HG02610 (cell line): ENCODE results near the gene PRKCE.

Experiments used
- ATAC-seq: cut with Tn5 transposase; IDR thresholded peaks from one replicate; pipeline ENCODE4 v1.9.1; 2021; ENCODE audit warnings: mild to moderate bottlenecking, moderate library complexity; ENCODE audit not compliant: unreplicated experiment

Gene PRKCE

DNA sequence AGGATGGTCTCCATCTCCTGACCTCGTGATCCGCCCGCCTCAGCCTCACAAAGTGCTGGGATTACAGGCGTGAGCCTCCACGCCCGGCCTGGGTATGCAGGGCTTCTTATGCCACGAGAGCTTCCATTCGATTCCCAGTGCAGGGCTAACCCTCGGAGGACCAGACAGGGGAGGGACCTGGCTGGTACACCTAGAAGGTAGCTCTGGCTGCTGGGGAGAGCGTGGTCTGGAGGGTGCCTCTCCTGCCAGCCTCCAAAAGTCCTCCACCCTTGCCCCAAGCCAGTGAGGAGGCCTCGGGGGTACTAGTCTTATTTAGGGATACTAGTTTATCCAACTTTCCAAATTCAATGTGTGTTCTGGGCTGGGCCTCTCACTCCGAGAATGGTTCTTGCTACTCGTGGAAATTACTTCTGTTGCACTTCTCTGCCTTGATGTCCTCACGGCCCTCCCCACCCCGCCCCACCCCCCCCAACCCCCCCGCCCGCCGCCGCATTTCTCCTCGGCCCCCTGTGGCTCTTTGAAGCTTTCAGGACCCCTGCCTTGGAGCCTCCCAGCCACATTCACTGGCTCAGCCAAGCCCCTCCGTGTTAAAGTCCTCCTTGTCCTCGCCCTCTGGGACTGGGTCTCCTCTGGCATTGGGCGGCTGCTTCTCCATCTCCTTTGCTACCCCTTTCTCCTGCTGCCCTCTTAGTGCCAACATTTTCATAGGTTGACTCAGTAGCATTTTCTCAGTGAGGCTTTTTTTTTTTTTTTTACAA is 502.7 kb downstream of the PRKCE start:
- no peak for ATAC-seq

DNA sequence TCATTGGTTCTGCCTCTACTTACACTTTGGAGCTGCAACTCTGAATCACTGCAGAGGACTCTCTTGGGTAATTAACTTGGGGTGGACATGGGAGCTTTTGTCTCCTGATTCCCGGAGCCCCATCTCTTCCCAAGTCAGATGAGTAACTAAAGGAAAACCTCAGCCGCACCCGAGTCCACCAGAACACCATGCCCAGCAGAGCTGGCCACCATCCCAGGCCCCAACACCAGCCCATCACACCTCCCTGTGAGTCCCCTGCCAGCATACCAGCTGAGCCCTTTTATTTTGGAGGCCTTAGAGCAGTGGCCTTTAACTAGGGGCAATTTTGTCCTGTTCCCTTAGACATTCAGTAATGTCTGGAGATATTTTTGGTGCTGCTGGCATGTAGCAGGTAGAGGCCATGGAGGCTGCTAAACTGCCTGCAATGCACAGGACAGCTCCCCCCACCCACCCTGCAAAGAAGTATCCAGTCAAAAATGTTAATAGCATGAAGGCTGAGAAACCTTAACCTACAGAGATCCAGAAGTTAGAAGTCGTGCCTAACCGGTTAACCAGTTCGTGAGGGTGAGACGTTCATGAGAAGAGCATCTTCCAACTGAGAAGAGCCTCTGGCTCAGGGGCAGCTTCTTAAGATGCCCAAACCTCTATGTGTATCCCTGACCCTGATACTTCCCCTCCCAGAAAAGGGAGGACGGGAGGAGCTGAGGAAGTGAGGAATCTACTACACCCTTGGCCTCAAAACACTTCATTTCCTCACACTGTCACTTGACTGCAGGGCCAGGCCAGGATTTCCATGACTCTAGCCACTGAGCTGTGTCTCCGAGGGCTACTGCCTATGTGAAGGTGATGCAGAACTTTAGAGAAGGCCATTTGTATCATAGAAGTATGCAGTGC is 505.8 kb downstream of the PRKCE start:
- no peak for ATAC-seq

DNA sequence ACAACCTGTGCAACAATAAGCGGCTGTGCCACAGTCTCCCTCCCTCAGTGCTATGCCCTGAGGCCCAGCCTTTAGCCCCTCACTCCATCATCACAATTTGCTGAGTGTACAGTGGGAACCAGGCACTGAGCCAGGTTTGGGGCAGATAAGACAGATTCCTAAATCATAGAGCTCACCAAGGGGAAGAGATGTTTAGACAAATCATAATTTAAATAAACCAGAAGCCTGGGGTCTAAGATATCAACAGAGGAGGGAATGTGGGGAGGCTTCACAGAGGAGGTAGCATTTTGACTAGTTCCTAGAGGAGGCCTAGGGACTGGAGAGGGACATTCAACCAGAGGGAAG is 506.5 kb downstream of the PRKCE start:
- no peak for ATAC-seq

DNA sequence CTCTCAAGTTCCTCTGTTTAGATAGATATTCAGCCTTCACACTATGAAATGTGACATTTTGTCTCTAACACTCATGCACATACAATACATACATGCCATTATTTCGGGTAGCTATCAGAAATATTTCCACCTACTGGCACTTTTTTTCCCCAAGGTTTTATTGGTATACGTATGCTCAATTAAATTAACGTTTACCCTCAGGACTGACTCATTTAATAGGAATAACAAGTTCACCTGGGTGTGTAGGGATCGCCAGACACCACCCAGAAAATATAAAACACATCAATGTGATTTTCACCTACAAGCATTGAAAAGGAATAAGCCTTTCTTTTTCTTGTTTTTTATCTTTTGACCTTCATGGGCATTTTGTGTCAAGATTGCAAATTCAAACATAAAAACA is 507.2 kb downstream of the PRKCE start:
- no peak for ATAC-seq

DNA sequence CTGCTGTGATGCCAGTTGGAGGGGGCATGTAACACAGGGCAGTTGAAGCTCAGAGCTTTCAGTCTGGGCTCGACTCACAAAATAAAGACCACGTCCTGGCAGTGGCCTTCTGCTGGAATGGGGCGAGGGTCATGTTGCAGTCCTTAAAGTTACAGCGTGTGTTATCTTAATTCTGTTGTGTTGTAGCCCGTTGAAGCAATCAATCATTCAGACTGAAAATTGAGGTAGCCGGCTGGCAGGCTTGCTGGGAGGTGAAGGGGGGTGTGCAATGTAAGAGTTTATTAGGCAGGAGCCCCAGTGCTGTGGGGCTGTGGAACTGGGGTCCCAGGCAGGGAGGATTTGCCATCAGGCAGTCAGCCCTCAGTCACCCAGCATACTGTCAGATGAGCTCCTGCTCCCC is 508.9 kb downstream of the PRKCE start:
- no peak for ATAC-seq

DNA sequence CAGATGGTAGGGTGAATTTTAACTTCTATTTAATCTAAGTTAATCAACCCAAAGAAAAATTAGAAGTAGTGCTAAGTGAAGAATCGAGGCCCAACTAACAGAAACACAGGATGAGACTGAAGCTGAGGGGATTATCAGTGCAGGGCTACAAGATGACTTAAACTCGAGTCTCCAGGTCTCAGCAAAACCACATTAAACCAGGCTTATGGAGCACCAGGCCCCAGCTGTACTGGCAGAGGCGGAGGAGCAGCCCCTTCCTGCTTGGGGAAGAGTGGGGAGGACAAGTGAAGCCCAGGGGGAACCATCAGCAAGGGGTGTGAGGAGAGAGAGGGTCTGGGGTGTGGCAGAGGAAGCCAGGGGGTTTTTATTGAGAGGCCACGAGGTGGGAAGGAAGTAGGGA is 509.8 kb downstream of the PRKCE start:
- ATAC-seq: no peak

DNA sequence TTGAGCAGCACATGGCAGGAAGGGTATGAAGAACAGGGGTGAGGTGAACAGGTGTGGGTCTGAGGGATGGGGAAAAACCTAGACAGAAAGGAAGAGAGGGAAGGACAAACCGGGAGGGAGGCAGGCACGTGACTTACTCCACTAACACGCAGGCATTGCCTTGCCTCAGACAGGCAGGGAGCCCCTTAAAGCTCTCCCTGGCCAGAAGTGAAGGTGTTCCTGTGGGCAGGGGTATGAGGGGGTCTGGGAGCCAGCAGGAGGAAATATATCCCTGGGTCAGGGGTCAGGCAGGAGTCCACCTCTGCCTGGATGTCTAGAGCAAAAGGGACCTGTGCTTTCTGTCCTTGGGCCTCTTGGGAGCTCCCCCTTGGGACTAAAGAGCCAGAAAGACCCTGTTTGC is 510.4 kb downstream of the PRKCE start:
- ATAC-seq: no peak

DNA sequence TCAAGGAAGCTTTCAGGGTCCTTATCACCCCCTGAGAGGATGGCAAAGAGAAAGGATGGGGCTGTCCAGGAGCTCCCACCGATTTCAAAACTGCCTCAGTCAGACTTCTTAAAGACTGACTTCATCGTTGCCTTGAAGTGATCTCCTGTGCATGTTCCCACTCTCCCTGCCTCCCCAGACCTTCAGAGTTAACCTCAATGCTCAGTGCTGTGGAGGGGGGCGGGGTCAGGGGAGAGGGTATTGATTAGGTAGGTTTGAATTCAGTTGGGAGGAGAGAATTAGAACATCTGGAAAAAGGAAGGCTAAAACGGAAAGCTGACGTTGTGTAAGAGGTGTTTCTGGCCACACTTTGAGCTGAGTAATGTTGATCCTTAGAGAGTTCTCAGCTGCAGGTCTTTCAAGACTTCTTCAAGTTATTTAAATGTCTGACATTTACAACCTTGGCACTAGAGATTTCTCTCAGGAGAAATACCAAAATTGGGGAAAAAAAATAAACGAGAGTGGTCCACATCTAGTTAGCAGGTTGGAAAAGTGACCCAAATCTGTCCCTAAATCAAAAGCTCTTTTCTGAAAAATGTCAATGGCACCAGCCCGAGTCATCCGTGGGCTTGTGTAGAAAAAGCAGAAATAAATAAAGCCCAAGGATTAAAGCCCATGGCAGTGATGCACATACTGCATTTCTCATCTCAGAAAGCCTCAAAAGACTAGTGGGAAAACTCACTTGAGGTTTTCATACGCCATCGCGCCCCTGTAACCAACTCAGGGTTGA is 511.0 kb downstream of the PRKCE start:
- ATAC-seq: no peak

DNA sequence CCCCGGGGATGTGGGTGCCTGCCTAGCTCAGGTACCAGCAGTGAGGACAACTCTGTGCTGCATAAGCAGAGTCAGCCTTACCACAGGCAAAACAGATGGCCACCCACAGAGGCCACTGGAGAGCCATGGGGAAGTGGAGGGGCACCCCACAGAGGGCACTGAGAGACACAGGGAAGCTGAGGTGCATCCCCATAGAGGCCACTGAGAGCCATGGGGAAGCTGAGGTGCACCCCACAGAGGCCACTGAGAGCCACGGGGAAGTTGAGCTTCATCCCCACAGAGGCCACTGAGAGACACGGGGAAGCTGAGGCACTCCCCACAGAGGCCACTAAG is 511.6 kb downstream of the PRKCE start:
- ATAC-seq: no peak

DNA sequence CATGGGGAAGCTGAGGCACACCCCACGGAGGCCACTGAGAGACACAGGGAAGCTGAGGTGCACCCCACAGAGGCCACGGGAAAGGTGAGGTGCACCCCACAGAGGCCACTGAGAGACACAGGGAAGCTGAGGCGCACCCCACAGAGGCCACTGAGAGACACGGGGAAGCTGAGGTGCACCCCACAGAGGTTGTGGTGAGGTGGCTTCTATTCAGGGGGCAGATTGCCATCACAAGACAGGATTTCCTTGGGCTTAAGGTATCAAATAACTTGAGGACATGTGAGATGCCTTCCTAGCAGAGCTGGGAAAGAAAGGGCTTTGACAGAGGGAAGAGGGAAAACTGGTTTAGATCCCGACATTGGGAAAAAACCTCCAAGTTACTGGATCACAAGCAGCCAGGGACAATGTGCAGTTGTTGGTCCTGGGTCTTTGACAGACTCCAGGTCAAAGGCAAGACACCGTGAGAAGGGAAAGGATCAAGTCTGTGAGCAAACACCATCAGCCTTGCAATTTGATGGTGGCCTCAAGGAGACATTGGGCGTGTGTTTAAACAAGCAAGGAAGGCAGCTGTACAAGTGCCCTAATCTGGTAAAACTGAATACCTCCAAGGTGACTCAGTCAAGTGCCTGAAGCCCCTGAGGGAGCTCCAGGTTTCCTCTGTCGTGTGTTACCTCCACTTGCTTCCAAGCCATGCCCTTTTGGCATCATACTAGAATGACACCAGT is 512.5 kb downstream of the PRKCE start:
- ATAC-seq: no peak

DNA sequence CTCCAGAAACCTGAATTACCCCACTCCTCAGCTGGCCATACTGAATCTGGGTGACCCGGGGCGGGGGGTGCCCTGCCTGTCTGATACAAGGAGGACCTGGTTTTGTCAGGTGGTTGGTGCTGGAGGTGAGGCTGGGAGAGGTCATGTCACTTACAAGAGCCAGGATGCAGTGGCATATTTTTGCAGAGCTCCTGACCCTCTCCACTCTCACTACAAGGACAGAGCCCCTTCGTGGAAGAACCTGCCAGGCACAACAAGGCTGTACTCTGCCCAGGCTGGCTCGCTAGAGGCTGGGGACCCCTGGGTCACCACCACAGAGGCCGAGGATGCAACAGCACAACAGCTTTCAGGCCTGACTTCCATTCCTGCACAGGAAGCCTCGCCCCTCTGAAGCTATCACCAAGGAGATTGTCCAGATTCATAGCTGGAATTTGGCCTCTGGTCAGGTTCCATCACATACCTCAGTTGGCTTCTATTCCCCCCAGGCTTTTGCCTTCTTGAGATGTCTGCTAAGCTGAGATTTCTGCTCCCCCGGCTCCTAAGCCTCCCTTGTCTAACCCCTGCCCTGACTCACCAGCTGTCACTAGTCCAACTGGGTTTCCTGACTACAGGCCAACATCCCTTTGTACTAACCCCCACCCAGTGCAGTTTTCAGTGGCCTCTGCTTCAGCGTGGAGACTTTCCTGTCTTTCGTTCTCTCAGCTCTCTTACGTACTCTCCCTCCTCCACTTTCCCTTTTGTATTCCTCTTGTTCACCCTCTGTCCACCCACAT is 513.2 kb downstream of the PRKCE start:
- ATAC-seq: no peak

DNA sequence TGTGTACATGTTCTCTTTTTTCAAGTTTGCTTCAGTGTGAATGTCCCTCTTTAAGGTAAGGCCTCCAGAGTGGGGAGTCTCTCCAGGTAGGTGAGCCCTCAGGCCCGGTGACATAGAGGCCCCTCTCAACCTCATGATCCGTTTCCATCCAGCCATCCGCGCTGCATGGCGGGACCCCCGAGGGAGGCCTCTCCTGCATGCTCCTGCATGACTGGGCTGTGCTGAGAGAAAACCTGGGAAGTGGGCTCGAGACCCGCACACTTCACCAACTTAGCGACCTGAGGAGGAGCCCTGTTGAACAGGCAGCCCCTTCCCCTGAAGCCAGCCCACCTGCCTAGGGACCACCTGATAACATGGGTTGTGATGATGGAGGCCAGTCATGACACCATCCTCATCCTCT is 514.4 kb downstream of the PRKCE start:
- ATAC-seq: no peak

DNA sequence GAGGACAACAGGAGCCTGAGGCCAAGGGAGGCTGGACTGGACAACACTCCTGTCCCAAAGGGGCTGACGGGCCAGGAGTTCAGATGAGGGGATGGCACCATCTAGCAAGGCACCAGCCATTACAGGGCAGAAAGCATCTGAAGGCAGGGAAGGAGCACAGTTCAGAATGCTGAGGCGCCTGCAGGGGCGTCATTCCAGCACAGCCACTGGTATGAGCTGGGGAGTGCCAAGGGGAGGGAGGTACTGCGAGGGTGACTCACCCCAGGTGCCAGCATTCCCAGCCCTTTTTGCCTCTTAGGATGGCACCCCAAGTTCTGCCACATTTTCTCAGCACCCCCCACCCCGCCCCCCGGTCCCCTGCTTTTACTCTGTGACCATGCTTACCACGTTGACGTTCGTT is 515.9 kb downstream of the PRKCE start:
- no peak for ATAC-seq

DNA sequence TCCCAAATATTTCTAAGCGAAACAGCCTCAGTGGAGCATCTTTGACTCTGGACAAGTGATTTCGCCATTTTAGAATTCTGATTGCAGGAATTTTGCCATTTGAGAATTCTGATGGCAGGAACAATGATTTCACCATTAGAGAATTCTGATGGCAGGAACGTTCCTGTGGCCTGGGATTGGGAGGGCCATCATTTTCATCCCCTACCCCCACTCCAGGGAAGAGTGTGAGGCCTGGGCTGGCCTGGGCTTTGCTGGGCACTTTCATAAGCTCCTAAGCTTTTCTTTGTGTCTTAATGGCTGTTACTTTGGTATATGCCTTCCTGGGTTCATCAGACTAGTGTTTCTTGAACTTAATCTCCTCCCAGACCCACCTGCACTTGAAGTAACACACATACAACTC is 516.4 kb downstream of the PRKCE start:
- no peak for ATAC-seq

DNA sequence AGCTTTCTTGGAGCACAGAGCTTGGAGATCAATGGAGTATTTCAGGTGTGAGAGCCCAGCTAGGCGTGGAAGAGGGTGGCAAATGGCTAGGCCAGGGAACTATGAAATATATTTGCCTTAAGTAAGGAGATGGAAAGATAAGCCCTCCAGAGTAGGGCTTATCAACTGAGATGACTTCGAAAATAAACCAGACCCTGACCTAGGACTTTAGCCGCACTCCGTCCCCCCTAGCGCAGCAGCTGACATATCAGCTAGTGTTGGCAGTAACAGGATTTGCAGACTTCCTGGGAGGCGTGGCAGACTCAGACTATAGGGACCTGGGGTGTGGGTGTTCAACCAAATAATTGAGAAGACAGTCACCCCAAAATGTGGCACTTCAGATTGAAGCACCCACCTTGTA is 518.0 kb downstream of the PRKCE start:
- ATAC-seq: no peak

DNA sequence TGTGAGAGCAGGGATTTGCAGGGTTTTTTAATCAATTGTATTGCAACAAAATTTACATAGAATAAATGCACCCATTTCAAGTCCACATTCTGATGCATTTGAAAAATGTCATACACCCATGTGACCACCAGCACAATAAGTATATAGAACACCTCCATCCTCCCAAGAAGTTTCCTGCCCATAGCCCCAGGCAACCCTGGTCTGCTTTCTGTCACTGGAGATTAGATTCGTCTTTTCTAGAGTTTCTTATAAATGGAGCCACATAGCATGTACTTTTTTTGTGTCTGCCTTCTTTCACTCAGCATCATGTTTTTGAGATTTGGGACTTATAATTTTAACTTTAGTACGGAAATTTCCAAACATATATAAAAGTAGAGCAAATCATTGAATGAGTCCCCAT is 518.6 kb downstream of the PRKCE start:
- ATAC-seq: no peak

DNA sequence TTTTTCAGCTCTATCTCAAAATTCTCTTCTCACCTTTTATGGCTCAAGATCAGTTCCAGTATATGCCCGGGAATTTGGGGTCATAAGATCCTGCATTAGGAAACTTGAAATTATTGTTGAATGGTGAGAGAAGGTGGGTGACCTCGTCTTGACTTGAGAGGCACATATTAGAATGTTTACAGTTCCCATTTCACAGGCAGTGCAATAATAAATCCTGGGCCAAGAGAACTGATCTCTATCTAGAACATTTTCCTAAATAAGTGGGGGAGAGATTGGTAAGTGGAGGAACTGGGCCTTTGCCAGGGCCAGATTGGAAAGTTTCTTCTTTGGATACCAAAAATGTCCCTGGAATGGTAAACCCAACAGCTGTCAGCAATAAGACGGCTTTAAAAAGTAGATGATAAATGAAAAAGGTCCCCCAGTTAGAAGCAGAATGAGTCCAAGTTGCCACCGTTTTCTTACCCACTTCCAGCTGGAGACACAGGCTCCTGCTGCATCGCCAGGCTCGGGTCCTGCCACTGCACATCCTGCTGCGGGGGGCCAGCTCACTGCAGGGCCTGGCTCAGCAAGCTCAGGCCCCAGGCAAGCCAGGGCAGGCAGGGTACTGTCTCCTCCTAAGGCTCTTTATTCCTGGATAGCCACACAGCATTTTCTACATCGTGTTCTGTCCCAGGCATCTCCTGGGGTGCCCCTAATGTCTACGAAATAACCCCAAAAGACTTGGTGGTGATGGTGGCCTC is 519.3 kb downstream of the PRKCE start:
- ATAC-seq: no peak

DNA sequence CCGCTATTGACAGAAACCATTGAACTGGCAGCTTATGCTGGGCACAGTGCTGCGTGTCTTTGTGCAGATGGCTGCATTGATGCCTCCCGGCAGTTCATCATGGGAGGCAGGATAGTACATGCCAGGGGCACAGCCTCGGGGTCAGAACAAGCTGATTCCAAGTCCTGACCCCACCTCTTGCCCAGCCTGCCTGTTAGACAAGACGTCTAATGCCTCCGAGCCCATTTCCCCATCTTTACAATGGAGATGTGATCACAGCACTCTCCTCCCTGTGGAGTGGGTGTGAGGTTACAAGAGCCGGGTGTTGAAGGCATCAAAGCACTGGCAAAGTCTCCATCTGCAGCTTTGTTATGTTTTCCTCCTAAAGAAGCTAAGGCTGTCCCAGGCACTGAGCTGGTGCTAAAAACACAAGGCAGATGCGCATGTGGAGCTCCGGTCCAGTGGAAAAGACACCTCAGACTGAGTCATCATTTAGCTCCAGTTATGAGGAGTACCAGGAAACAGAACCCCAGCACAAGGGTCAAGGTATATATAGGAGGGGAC is 520.0 kb downstream of the PRKCE start:
- ATAC-seq: no peak

DNA sequence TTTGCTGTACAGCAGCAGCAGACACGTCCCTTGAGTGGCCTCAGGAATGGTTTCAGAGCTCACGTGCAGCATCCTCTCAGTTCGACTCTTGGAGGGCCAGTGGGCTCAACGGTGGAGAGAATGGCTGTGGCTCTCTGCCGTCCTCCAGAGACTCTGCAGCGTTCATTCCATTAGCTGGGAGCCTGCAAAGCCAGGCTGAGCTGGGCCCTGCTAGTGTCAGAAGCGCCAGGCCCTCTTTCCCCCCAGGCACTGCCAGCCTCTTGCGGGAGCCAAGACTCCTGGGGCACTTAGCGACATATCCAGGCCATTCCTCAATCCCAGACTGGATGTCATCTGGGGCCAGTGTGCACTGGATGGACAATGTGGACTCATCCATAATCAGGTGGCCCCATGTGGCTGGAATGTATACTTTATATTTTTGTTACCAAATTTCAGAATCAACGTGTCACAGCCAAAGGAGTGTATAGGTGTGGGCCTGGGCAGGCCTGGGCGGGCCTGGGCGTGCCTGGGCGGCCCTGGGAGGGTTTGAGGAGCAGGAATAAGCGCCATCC is 520.6 kb downstream of the PRKCE start:
- no peak for ATAC-seq
